ENCODE measurements around the gene FLVCR1.

The FLVCR1 gene

GRCh38 chr1:212915245-212916091 is 57.4 kb downstream of the FLVCR1 start:
- DNase-seq (ENCODE audit: low read depth in 1 of 2, low spot score in 1 of 2) = no peak

DNA sequence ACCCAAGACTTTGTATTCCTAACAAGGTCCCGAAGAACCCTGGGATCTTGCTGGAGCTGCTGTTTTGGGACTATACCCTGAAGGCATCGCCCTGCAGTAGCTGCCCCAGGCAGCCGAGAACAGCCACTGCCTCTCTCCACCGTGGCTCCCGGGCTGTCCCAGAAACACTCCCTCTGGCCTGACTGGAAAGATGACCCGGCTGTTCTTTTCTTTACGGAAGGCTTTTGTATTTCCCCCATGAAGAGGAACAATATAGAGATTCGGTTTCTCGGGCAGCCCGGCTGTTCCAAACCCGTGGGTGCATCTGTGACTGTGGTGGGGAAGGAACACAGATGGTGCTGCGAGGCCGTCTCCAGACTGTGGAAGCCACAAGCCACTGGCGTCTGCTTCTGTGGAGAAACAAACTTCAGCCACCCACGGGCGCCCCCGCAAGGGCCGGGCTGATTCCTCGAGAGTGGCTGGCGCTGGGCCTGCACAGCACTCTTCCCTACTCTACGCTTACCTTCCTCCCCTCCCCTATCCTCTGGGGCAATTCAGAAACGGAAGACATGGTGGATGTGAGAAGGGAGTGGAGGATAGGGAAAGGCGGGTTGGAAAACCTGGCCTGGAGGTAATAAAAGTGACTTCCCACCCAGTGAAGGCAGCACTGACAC is 58.5 kb downstream of the FLVCR1 start:
- no peak for DNase-seq (ENCODE audit: low read depth in 1 of 2, low spot score in 1 of 2)

DNA sequence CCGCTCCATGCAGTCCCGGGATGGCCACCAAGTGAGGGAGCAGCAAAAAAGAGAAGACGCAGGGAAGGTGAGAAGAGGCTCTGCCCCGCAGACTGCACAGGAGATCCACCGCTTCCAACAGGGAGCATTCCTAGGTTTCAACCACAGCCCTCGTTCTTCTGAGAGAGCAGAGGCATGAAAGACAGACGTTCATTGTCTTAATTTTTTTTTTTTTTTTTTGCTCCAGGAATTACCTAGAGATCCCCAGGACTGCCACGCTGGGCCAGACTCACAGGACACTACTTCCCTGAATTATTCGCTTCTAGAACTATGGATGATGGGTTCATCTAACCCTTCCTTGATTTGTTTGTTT is 59.0 kb downstream of the FLVCR1 start:
- DNase-seq (ENCODE audit: low read depth in 1 of 2, low spot score in 1 of 2) = no peak

GRCh38 chr1:212917858-212918257 is 59.8 kb downstream of the FLVCR1 start:
- DNase-seq (ENCODE audit: low read depth in 1 of 2, low spot score in 1 of 2) = no peak

GRCh38 chr1:212918824-212919223 is 60.7 kb downstream of the FLVCR1 start:
- no peak for DNase-seq (ENCODE audit: low read depth in 1 of 2, low spot score in 1 of 2)

DNA sequence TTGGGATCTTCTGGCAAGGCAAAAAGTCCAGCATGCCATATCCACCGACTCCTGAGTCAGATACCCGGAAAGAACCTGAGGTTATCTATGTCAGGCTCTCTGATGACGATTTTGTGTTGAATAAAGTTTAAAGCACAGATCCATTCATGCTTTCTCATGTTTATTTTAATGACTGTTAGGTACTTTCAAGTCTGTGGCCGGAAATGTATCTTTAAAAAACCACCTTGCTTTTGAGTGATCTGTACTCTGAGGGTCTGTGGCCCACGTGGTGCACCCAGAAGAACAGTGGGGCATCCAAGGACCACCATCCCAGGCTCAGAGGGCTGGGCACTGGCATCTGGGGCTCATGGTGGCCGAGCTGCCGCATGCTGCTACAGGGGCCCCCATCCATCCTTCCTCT is 62.2 kb downstream of the FLVCR1 start:
- no peak for DNase-seq (ENCODE audit: low read depth in 1 of 2, low spot score in 1 of 2)

- no peak for DNase-seq (ENCODE audit: low read depth in 1 of 2, low spot score in 1 of 2)
Observed at GRCh38 chr1:212920896-212921295, 62.8 kb downstream of the FLVCR1 start.

DNA sequence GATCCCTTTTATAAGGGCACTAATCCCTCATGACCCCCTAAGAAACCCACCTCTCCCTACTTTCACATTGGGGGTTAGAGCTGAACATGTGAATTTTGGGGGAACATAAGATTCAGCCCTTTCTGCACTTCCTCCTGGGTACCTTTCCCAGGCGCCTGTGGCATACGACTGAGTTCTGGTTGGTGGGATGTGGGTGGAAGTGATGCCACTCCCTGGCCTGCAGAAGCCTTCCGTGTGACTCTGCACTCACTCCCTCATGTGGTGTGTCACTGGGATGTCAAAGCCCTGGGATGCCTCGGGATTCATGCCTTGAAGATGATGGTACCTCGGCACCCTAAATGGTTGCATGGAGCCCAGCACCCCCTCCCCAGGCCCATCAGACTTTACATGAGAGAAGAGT is 63.9 kb downstream of the FLVCR1 start:
- no peak for DNase-seq (ENCODE audit: low read depth in 1 of 2, low spot score in 1 of 2)

- DNase-seq (ENCODE audit: low read depth in 1 of 2, low spot score in 1 of 2) = no peak
Observed at GRCh38 chr1:212926372-212926771, 68.3 kb downstream of the FLVCR1 start.

GRCh38 chr1:212928323-212929291 is 70.5 kb downstream of the FLVCR1 start:
- no peak for DNase-seq (ENCODE audit: low read depth in 1 of 2, low spot score in 1 of 2)

DNA sequence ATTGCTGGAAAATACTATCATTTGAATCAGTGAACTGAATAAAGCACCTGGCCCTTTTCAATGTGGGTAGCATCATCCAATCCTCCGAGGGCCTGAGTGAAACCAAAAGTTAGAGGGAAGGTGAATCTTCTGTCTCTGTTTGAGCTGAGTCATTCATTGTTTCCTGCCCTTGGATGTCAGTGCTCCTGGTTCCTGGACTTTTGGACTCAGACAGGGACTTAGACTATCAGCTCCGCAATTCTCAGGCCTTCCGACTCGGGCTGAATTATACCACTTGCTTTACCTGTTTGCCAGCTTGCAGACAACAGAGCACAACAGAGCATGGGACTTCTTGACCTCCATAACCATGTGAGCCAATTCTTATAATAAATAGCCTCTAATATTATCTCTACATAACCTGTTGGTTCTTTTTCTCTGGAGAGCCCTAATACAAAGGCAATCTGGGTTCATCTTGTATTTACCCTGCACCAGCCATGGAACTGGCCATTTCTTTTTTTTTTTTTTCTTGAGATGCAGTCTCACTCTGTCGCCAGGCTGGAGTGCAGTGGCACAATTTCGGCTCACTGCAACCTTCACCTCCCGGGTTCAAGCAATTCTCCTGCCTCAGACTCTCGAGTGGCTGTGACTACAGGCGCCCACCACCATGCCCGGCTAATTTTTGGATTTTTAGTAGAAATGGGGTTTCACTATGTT is 73.1 kb downstream of the FLVCR1 start:
- no peak for DNase-seq (ENCODE audit: low read depth in 1 of 2, low spot score in 1 of 2)

DNA sequence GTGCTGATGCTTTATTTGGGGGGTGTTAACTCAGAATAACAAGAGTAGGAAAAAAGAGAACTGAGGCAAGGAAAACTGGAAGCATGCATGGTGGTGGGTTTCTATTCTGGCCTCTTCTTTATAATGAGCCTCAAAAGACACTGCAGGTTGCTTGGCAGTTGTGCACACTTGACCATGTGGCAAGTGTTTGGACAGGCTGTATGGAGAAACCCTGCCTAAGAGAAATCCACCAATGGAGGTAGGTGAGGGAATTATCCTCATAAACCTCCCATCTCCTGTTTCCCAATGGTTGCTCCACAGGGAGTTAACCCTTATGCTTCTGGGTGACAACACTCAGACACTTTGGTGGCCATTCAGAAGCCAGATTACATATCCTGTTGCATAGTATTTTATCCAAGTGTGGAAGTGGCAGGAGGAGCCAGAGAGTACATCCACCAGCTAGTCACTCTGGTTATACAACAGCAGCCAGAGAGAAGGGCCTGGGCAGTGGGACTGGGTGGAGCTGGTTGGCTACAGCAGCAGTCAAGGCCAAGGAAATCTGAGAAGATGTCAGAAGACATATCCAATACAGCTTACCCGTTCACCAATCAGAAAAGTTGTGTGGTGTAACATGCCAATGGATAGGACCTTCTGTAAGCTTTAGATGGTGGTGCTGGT is 75.9 kb downstream of the FLVCR1 start:
- no peak for DNase-seq (ENCODE audit: low read depth in 1 of 2, low spot score in 1 of 2)

DNA sequence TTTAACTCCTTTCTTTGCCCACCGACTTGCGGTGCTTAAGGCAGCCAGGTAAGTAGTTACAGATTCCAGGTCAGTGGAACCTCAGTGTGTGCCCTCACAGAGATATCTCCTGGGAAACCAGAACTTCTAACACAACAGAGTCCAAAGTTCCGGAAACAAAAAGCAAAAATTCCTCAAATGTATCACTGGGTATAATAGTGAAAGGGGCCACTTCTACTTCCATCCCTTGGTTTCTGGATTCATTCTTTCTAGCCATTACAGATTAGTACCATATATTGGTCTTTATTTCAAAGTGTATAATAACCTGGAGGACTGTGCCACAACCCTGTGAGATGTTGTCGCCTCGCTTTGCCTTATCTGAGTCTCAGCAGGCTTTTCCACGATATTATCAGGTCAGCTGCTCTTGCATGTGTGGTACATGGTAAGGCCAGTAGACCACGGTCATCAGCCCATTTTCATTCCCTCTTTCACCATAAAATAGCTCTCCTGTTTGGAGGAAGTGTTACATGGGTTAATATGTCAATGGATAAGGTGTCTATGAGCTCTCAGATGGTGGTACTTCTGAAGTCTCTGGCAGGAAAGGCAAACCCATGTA is 77.4 kb downstream of the FLVCR1 start:
- no peak for DNase-seq (ENCODE audit: low read depth in 1 of 2, low spot score in 1 of 2)

DNA sequence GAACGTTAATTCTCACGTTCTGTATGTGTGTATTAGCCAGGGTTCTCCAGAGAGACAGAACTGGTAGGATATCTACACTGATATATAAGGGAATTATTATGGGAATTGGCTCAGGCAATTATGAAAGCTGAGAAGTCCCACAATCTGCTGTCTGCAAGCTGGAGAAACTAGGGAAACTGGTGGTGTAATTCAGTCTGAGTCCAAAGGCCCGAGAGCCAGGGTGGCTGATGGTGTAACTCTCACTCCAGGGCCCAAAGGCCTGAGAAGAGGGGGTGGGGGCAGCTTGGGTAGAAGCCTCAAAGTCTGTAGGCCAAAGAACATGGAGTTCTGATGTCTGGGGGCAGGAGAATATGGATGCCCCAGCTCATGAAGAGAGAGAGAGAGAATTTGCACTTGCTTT is 79.0 kb downstream of the FLVCR1 start:
- DNase-seq (ENCODE audit: low read depth in 1 of 2, low spot score in 1 of 2) = no peak

DNA sequence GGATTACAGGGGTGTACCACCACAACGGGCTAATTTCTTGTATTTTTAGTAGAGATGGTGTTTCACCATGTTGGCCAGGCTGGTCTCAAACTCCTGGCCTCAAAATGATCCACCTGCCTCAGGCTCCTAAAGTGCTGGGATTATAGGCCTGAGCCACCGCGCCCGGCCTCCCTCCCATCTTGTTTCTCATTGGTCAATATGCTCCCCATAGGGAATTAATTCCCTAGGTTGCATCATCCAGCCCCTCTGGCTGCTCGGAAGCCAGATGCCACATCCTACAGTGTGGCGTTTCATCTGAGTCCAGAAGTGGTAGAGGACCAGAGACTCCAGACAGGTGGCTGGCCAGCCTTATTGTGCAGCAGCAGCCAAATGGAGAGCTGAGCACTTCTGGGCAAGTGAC is 80.8 kb downstream of the FLVCR1 start:
- DNase-seq (ENCODE audit: low read depth in 1 of 2, low spot score in 1 of 2) = no peak

GRCh38 chr1:212941452-212941851 is 83.4 kb downstream of the FLVCR1 start:
- DNase-seq (ENCODE audit: low read depth in 1 of 2, low spot score in 1 of 2) = no peak

DNA sequence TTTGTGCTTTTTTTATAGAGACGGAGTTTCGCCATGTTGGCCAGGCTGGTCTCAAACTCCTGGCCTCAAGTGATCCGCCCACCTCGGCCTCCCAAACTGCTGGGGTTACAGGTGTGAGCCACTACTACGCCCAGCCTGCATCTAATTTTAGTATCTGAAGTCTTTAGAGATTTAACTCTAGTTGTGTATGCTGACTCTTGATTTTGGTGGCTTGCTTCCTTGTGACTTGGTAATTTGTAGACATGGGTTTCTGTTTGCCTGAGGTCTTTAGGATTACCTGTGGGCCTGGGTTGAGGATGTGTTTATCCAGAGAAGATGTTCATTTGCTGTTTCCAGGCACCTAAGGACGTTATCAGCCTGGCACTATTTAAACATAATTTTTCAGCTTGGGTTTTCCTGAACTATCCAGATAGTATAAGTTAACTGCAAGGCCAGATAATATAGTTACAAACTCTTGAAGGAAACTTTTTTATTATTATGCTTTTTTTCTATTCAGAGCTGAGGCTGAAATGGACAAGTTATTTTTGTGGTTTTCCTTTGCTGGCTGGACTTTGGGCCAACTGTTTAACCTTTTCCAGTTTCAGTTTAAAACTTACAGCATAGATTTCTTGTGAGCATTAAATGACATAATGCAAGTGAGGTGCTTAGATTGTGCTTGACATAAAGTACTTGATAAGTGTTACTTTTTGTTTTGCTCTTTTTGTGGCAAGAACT is 84.8 kb downstream of the FLVCR1 start:
- no peak for DNase-seq (ENCODE audit: low read depth in 1 of 2, low spot score in 1 of 2)

GRCh38 chr1:212943393-212943710 is 85.3 kb downstream of the FLVCR1 start:
- DNase-seq (ENCODE audit: low read depth in 1 of 2, low spot score in 1 of 2) = no peak

- DNase-seq (ENCODE audit: low read depth in 1 of 2, low spot score in 1 of 2) = no peak
Observed at GRCh38 chr1:212944229-212944901, 86.3 kb downstream of the FLVCR1 start.
